HepG2 (cell line): ENCODE measurements around the gene XIAP. TPM values are rescaled to one million over a fixed set of nuclear protein-coding genes. Genes with fewer than 3 reads are reported as not detected.

Experiments used
- ARNT ChIP-seq: fragments of 450-650 bp; IDR thresholded peaks from 2 replicates; pipeline ENCODE4 v1.6.1; 2017
- DMAP1 ChIP-seq: IDR thresholded peaks from 2 replicates; pipeline ENCODE4 v1.6.1; 2016
- EZH2 ChIP-seq: conservative IDR thresholded peaks from 2 replicates; pipeline ENCODE4 v1.6.1; 2012; ENCODE audit warnings: mild to moderate bottlenecking, low read depth, low read length, moderate library complexity
- GTF2F1 ChIP-seq: fragments of 150-350 bp; IDR thresholded peaks from 2 replicates; pipeline ENCODE4 v1.6.1; 2014; ENCODE audit warnings: low read length
- MAF1 ChIP-seq: sonication (generic); formaldehyde crosslinking; IDR thresholded peaks from 2 replicates; pipeline ENCODE4 v1.5.0; 2020; ENCODE audit warnings: missing genetic modification reagents, borderline replicate concordance
- MIER3 ChIP-seq: IDR thresholded peaks from 2 replicates; pipeline ENCODE4 v1.6.1; 2016; ENCODE audit warnings: missing compliant biosample characterization, borderline replicate concordance
- NCOR1 ChIP-seq: fragments of 200-600 bp; sonication (generic); IDR thresholded peaks from 2 replicates; pipeline ENCODE4 v1.7.0; 2017; ENCODE audit warnings: antibody characterized with exemption, low read length, borderline replicate concordance
- NR3C1 ChIP-seq: sonication (generic); formaldehyde crosslinking; IDR thresholded peaks from 2 replicates; pipeline ENCODE4 v1.4.0; 2020; ENCODE audit warnings: missing genetic modification reagents
- RFX5 ChIP-seq: IDR thresholded peaks from 2 replicates; pipeline ENCODE4 v1.6.1; 2011; ENCODE audit warnings: low read depth, low read length, improper control_type of control experiment
- SATB2 ChIP-seq: sonication (generic); formaldehyde crosslinking; IDR thresholded peaks from 2 replicates; pipeline ENCODE4 v1.5.0; 2020; ENCODE audit warnings: missing genetic modification reagents
- SNAI1 ChIP-seq: sonication (generic); formaldehyde crosslinking; IDR thresholded peaks from 2 replicates; pipeline ENCODE4 v1.5.0; 2020; ENCODE audit warnings: mild to moderate bottlenecking, missing genetic modification reagents, borderline replicate concordance
- SRSF4 ChIP-seq: fragments of 200-400 bp; formaldehyde crosslinking; IDR thresholded peaks from one replicate; pipeline ENCODE4 v1.6.1; 2018; ENCODE audit warnings: mild to moderate bottlenecking, low read depth, low read length, moderate library complexity; ENCODE audit not compliant: poor library complexity, severe bottlenecking
- ZNF256 ChIP-seq: sonication (generic); formaldehyde crosslinking; conservative IDR thresholded peaks from 2 replicates; pipeline ENCODE4 v1.4.0; 2020; ENCODE audit warnings: missing genetic modification reagents
- ZNF543 ChIP-seq: sonication (generic); formaldehyde crosslinking; IDR thresholded peaks from 2 replicates; pipeline ENCODE4 v1.4.0; 2020; ENCODE audit warnings: mild to moderate bottlenecking, missing genetic modification reagents
- polyA plus RNA-seq, 8 experiments: library from polyadenylated mRNA; depleted of rRNA in 3 of 8; stranded (reverse) in 7 of 8; unstranded in 1 of 8; fragments of >200 nt; fragmentation: Illumina TruSeq in 4 of 8; extraction: Trizol in 4 of 8; gene quantifications; 2 replicates each; pipeline versions ENCODE4 v1.2.1 to v1.2.3, GENCODE V29; 2011 to 2016; ENCODE audit warnings: low read depth in 4 of 8, missing spikeins in 1 of 8, mixed read lengths in 1 of 8; ENCODE audit not compliant: insufficient read depth in 1 of 8
- total RNA-seq, 5 experiments: library from RNA; depleted of rRNA; stranded (reverse); fragments of >200 nt; fragmentation: Illumina TruSeq; extraction: Trizol; gene quantifications; 2 replicates each; pipeline ENCODE4 v1.2.3, GENCODE V29; 2016; ENCODE audit warnings: low read depth in 1 of 5
- TF ChIP-seq, protein P1 (sequence below): sonication (generic); IDR thresholded peaks from 2 replicates; pipeline ENCODE4 v1.6.1; 2016; ENCODE audit warnings: low read depth, borderline replicate concordance
- TF ChIP-seq, protein P2 (sequence below): IDR thresholded peaks from 2 replicates; pipeline ENCODE4 v1.6.1; 2016; ENCODE audit warnings: low read depth, missing genetic modification reagents, missing compliant biosample characterization
- TF ChIP-seq, protein P3 (sequence below): sonication (generic); formaldehyde crosslinking; IDR thresholded peaks from 2 replicates; pipeline ENCODE4 v1.4.0; 2020; ENCODE audit warnings: mild to moderate bottlenecking, missing genetic modification reagents
- TF ChIP-seq, protein P4 (sequence below): IDR thresholded peaks from 2 replicates; pipeline ENCODE4 v1.6.1; 2012; ENCODE audit warnings: low read depth, low read length, improper control_type of control experiment
- TF ChIP-seq, protein P5 (sequence below): sonication (generic); formaldehyde crosslinking; IDR thresholded peaks from 2 replicates; pipeline ENCODE4 v1.4.0; 2020; ENCODE audit warnings: mild to moderate bottlenecking, missing genetic modification reagents
- TF ChIP-seq, protein P6 (sequence below): sonication (generic); formaldehyde crosslinking; conservative IDR thresholded peaks from 2 replicates; pipeline ENCODE4 v1.5.0; 2020; ENCODE audit warnings: missing genetic modification reagents

Gene XIAP
- total and polyA plus RNA-seq, 2 of the 13 experiments (the other 11 are each of a cell fraction or from before 2014, with no cell fraction given), result 12.9 to 29.5 TPM

DNA sequence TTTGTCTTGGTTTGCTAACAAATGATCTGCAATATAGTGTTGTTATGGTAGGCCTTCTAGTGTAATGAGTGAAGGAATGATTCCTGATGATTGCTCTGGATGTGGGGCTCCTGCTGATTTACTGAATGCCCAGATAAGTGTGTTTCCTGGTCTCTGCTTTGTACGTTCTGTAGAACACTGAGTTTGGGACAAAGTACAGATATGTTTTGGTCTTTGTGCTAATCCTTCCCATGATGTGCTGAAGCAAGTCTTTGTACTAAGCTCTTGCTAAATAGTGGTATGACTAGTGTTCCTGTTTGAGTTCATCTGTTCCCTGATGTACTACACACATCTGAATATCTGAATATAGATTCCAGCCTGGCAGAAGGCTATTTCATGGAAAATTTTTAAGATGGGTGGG lies 36.9 kb upstream of the XIAP start (continued):
- TF ChIP-seq, protein P1, sequence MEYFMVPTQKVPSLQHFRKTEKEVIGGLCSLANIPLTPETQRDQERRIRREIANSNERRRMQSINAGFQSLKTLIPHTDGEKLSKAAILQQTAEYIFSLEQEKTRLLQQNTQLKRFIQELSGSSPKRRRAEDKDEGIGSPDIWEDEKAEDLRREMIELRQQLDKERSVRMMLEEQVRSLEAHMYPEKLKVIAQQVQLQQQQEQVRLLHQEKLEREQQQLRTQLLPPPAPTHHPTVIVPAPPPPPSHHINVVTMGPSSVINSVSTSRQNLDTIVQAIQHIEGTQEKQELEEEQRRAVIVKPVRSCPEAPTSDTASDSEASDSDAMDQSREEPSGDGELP, result peak; percentile 25; the same call in 1 of the 2 replicates
- TF ChIP-seq ARNT (no peak), GTF2F1 (no peak), SATB2 (CRISPR knock-in tag) (no peak), NCOR1 (peak; percentile 66; the same call in 1 of the 2 replicates), EZH2 (no peak), MIER3 (CRISPR knock-in tag) (no peak), ZNF543 (CRISPR knock-in tag) (no peak), SNAI1 (CRISPR knock-in tag) (no peak), DMAP1 (CRISPR knock-in tag) (0 out of 2 replicates have a peak, but pooled peaks have one; percentile 33), ZNF256 (CRISPR knock-in tag) (no peak), SRSF4 (no peak), NR3C1 (CRISPR knock-in tag) (no peak), RFX5 (no peak), MAF1 (CRISPR knock-in tag) (no peak)
- TF ChIP-seq, protein P2, sequence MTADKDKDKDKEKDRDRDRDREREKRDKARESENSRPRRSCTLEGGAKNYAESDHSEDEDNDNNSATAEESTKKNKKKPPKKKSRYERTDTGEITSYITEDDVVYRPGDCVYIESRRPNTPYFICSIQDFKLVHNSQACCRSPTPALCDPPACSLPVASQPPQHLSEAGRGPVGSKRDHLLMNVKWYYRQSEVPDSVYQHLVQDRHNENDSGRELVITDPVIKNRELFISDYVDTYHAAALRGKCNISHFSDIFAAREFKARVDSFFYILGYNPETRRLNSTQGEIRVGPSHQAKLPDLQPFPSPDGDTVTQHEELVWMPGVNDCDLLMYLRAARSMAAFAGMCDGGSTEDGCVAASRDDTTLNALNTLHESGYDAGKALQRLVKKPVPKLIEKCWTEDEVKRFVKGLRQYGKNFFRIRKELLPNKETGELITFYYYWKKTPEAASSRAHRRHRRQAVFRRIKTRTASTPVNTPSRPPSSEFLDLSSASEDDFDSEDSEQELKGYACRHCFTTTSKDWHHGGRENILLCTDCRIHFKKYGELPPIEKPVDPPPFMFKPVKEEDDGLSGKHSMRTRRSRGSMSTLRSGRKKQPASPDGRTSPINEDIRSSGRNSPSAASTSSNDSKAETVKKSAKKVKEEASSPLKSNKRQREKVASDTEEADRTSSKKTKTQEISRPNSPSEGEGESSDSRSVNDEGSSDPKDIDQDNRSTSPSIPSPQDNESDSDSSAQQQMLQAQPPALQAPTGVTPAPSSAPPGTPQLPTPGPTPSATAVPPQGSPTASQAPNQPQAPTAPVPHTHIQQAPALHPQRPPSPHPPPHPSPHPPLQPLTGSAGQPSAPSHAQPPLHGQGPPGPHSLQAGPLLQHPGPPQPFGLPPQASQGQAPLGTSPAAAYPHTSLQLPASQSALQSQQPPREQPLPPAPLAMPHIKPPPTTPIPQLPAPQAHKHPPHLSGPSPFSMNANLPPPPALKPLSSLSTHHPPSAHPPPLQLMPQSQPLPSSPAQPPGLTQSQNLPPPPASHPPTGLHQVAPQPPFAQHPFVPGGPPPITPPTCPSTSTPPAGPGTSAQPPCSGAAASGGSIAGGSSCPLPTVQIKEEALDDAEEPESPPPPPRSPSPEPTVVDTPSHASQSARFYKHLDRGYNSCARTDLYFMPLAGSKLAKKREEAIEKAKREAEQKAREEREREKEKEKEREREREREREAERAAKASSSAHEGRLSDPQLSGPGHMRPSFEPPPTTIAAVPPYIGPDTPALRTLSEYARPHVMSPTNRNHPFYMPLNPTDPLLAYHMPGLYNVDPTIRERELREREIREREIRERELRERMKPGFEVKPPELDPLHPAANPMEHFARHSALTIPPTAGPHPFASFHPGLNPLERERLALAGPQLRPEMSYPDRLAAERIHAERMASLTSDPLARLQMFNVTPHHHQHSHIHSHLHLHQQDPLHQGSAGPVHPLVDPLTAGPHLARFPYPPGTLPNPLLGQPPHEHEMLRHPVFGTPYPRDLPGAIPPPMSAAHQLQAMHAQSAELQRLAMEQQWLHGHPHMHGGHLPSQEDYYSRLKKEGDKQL (CRISPR knock-in tag), result no peak
- TF ChIP-seq, protein P3, sequence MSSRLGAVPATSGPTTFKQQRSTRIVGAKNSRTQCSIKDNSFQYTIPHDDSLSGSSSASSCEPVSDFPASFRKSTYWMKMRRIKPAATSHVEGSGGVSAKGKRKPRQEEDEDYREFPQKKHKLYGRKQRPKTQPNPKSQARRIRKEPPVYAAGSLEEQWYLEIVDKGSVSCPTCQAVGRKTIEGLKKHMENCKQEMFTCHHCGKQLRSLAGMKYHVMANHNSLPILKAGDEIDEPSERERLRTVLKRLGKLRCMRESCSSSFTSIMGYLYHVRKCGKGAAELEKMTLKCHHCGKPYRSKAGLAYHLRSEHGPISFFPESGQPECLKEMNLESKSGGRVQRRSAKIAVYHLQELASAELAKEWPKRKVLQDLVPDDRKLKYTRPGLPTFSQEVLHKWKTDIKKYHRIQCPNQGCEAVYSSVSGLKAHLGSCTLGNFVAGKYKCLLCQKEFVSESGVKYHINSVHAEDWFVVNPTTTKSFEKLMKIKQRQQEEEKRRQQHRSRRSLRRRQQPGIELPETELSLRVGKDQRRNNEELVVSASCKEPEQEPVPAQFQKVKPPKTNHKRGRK (CRISPR knock-in tag), result no peak
- TF ChIP-seq, protein P4, sequence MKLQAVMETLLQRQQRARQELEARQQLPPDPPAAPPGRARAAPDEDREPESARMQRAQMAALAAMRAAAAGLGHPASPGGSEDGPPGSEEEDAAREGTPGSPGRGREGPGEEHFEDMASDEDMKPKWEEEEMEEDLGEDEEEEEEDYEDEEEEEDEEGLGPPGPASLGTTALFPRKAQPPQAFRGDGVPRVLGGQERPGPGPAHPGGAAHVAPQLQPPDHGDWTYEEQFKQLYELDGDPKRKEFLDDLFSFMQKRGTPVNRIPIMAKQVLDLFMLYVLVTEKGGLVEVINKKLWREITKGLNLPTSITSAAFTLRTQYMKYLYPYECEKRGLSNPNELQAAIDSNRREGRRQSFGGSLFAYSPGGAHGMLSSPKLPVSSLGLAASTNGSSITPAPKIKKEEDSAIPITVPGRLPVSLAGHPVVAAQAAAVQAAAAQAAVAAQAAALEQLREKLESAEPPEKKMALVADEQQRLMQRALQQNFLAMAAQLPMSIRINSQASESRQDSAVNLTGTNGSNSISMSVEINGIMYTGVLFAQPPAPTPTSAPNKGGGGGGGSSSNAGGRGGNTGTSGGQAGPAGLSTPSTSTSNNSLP, result no peak
- TF ChIP-seq, protein P5, sequence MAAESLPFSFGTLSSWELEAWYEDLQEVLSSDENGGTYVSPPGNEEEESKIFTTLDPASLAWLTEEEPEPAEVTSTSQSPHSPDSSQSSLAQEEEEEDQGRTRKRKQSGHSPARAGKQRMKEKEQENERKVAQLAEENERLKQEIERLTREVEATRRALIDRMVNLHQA (CRISPR knock-in tag), result no peak
- TF ChIP-seq, protein P6, sequence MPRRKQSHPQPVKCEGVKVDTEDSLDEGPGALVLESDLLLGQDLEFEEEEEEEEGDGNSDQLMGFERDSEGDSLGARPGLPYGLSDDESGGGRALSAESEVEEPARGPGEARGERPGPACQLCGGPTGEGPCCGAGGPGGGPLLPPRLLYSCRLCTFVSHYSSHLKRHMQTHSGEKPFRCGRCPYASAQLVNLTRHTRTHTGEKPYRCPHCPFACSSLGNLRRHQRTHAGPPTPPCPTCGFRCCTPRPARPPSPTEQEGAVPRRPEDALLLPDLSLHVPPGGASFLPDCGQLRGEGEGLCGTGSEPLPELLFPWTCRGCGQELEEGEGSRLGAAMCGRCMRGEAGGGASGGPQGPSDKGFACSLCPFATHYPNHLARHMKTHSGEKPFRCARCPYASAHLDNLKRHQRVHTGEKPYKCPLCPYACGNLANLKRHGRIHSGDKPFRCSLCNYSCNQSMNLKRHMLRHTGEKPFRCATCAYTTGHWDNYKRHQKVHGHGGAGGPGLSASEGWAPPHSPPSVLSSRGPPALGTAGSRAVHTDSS (CRISPR knock-in tag), result no peak
